GM18907 (cell line): ENCODE results near the gene PACRG.

Source experiments
- ATAC-seq: cut with Tn5 transposase; IDR thresholded peaks from one replicate; pipeline ENCODE4 v1.9.1; 2021; ENCODE audit warnings: mild to moderate bottlenecking, moderate library complexity; ENCODE audit not compliant: unreplicated experiment

Gene PACRG

GRCh38 chr6:163323274-163323673 is 595.5 kb downstream of the PACRG start:
- ATAC-seq, result no peak

GRCh38 chr6:163323705-163324104 is 595.9 kb downstream of the PACRG start:
- ATAC-seq, result no peak

- ATAC-seq, result no peak
Observed at GRCh38 chr6:163324326-163324687, 596.5 kb downstream of the PACRG start.

- ATAC-seq, result no peak
Observed at GRCh38 chr6:163324688-163325389, 597.1 kb downstream of the PACRG start.

- no peak for ATAC-seq
Observed at GRCh38 chr6:163325390-163325784, 597.6 kb downstream of the PACRG start.

GRCh38 chr6:163327165-163327880 is 599.5 kb downstream of the PACRG start:
- ATAC-seq, result no peak

GRCh38 chr6:163327921-163328320 is 600.1 kb downstream of the PACRG start:
- ATAC-seq, result no peak

GRCh38 chr6:163328411-163328810 is 600.6 kb downstream of the PACRG start:
- no peak for ATAC-seq

- ATAC-seq, result no peak
Observed at GRCh38 chr6:163329991-163330390, 602.2 kb downstream of the PACRG start.

- no peak for ATAC-seq
Observed at GRCh38 chr6:163331245-163331644, 603.5 kb downstream of the PACRG start.

- ATAC-seq, result no peak
Observed at GRCh38 chr6:163332575-163332974, 604.8 kb downstream of the PACRG start.

GRCh38 chr6:163333038-163333437 is 605.3 kb downstream of the PACRG start:
- no peak for ATAC-seq

- no peak for ATAC-seq
Observed at GRCh38 chr6:163333701-163334663, 606.2 kb downstream of the PACRG start.

GRCh38 chr6:163335056-163335455 is 607.3 kb downstream of the PACRG start:
- ATAC-seq, result no peak

- ATAC-seq, result no peak
Observed at GRCh38 chr6:163335671-163336545, 608.1 kb downstream of the PACRG start.

- ATAC-seq, result no peak
Observed at GRCh38 chr6:163336961-163337360, 609.2 kb downstream of the PACRG start.

GRCh38 chr6:163337958-163338357 is 610.2 kb downstream of the PACRG start:
- ATAC-seq, result no peak

- ATAC-seq, result no peak
Observed at GRCh38 chr6:163338671-163339405, 611.1 kb downstream of the PACRG start.

GRCh38 chr6:163339466-163339865 is 611.7 kb downstream of the PACRG start:
- no peak for ATAC-seq
